ENCODE data around the gene PDE4B.
"Not testable (repeated sequence)": the region's sequence is repeated elsewhere in the genome, so short reads cannot be mapped to it uniquely, and the experiment has no call there.

Gene PDE4B

GRCh38 chr1:65817891-65818290, 25.2 kb downstream of the PDE4B start:
- peak; percentile 18 for DNase-seq

GRCh38 chr1:65818966-65819365, 26.3 kb downstream of the PDE4B start:
- no peak for DNase-seq

- DNase-seq = no peak
Observed at GRCh38 chr1:65820983-65821382, 28.3 kb downstream of the PDE4B start.

DNA sequence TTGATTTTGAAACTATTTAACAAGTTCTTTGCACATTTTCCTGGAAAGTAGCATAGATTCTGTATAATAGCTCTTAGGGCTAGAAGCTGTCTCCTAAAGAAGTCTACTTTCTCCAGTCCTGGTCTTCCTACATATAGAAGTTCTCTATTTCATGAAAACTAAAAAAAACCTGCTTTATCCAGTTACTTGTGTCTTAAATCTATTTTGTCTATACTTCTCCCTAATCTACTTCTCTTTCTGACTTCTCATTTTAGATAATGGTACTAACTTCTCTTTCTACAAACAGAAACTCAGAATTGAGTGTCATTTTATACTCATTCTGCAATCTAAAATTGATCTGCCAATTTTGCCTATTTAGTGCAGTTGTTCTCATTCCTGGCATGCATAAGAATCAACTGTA, 28.7 kb downstream of the PDE4B start:
- DNase-seq = no peak

DNA sequence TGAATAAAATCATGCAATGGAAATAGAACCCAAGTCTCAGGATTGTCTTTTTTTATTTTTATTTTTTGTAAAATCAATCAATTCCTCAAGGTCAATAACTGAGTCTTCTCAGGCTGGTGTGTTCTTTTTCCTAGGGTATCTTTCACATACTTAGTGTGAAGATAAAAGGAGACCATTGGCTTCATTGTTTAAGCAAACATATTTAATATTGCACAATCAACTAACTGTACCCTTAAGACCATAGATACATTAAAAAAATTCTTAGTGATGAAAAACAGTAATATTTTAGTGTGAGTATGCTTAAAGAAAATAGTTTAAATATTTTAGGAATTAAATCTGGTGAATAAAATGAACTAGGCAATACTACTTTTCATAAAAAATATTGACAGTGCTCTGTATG, 31.4 kb downstream of the PDE4B start:
- DNase-seq = no peak

DNA sequence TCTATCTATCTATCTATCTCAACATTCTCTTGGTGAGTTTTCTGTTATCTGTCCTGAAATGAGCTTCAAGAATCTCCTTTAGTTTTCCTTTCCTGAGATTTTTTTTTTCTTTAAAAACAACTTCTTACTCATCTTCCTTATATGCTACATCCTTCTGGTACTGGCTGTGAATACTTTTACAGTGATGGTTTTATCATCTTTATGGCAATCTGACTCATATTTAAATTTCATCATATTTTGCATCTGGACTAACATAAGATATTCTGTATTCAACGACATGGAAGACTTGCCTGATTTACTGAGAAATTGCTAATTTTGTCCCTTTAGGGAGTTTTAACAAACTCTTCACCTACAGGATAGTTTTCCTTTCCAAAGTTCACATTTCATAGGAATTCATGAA, 33.0 kb downstream of the PDE4B start:
- DNase-seq = no peak

- no peak for DNase-seq
Observed at GRCh38 chr1:65826782-65827181, 34.1 kb downstream of the PDE4B start.

DNA sequence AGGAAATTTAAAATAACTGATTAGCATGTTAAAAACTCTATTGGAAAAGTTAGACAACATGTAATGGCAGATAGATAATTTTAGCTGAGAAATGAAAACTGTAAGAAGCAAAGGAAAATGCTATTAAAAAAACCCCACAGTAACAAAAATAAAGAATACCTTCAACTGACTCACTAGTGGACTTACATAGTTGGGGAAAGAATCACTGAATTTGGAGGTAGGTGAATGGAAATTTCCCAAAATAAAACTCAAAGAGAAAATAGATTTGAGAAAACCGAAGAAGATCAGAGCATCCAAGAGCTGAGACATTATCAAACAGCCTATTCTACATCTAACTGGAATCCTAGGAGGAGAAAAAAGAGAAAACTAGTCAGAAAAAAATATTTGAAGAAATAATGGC, 34.7 kb downstream of the PDE4B start:
- DNase-seq = no peak

GRCh38 chr1:65830306-65830705, 37.6 kb downstream of the PDE4B start:
- no peak for DNase-seq

DNA sequence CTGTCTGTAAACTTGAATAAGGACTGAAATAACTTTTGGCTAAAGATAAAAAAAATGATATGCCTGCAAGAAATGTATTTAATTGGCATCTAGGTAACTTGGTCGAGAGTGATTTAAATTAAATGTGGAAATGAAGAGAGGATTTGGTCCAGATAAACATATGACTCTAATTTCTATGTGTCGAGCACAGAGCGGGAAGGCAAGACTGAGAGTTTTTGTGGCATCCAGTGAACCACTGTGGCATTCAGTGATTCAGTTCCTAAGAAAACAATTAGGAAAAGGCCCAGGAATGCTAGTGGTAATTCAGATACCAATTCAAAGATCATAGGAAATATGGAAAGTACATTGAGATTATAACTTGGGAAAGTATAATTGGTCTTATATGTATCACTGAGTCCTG, 39.6 kb downstream of the PDE4B start:
- no peak for DNase-seq

DNA sequence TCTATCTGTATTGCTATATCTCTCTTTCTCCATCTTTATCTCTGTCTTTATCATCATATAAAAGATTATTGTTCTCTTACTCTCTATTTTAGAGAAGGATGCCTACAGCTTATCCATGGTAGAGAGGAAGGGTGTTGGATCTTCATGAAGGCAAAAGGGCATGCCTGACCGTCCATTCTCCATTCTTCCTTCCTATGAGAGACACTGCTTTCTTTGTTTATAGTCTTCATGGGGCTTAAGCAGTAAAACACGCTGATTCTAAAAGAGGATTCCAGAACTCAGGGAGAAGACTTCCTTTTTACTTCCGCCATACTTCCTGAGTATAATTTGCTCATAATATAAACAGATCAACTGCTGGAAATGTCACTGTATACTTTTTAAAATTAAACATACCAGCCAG, 44.0 kb downstream of the PDE4B start:
- DNase-seq = no peak

DNA sequence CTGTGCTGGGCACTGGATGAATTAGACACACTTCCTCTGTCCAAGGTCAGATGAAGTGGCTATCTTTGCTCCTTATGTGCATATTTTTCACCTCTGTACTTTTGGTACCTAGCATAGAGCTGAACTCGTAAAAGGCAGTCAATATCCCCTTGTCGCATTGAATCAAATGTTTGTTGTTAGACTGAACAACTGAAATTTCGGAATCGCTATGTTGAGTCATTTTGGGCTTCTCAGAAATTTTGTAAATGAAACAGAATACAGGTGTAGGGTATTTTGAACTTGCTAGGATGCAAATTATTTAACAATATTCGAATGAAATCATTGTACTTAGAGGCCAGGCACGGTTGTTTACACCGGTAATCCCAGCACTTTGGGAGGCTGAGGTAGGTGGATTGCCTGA, 48.0 kb downstream of the PDE4B start:
- no peak for DNase-seq

GRCh38 chr1:65844296-65844695, 51.6 kb downstream of the PDE4B start:
- DNase-seq = no peak

- DNase-seq = no peak
Observed at GRCh38 chr1:65844821-65845534, 52.3 kb downstream of the PDE4B start.

- DNase-seq = no peak
Observed at GRCh38 chr1:65845535-65846060, 52.9 kb downstream of the PDE4B start.

DNA sequence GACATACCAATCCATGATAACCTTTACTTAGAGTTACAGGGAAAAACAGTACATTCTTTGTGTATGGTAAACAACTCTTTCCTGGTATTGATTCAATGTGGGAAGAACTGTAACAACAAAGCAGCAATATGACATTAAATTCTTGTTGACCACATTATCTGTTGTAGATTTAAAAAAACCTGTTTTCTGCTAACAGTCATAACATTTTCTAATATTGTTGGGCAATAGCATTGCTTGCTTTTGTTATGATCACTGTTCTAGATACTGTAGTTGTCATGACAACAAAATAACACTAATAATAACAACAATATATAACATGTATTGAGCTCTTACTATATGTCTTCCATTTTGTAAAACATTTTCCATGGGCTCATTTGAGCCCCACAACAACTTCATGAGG, 54.2 kb downstream of the PDE4B start:
- no peak for DNase-seq

GRCh38 chr1:65850281-65850680, 57.6 kb downstream of the PDE4B start:
- no peak for DNase-seq

DNA sequence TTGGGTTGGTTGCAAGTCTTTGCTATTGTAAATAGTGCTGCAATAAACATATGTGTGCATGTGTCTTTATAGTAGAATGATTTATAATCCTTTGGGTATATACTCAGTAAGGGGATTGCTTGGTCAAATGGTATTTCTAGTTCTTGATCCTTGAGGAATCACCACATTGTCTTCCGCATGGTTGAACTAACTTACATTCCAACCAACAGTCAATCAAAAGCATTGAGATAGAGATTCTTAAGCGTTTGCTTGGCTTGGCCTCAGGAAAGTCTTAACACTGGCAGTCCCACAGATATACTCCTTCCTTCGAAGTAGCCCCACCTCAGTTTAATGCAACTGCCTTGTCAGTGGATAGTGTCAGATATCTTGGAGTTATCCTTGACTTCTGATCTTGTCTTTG, 63.9 kb downstream of the PDE4B start:
- not testable (repeated sequence) for DNase-seq

GRCh38 chr1:65866439-65866838, 73.7 kb downstream of the PDE4B start:
- DNase-seq = no peak

DNA sequence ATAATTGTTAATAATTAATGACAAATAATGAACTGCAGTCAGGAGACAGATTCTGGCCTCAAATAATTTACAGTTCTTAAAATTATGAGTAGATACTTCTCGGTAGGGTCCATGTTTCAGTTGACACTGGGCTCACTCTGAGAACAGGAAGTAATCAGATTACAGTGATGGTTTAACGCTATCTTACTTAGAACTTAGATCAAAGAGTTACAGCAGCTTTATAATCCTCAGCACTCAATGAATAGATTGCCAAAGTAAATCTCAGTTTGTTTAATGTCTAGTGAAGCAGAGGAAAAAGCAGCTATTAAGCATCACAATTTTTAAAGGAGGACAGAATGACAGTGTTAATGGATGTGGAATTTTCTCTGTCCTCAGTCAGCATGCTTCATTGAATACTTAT, 79.6 kb downstream of the PDE4B start:
- DNase-seq = no peak

- not testable (repeated sequence) for DNase-seq
Observed at GRCh38 chr1:65878342-65878741, 85.6 kb downstream of the PDE4B start.

- DNase-seq = no peak
Observed at GRCh38 chr1:65880611-65881010, 87.9 kb downstream of the PDE4B start.

- no peak for DNase-seq
Observed at GRCh38 chr1:65881067-65881594, 88.4 kb downstream of the PDE4B start.

GRCh38 chr1:65882076-65882475, 89.4 kb downstream of the PDE4B start:
- DNase-seq = no peak

DNA sequence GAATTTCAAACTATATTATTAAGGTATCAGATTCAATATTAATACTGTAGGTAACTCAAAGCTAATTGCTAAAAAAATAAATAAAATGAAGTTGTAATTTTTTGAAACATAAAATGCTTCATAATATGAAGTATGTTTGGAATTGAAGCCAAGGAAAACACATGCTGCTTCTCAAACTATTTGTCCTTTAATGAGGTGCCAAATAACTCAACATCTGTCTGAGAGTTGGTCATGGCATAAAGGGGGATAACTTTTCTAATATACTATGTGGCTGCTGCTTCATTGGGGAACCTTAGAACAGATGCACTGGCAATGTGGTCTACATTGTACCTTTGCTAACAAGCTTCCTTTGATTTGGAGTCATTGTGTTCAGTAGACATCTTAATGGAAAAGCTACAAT, 96.7 kb downstream of the PDE4B start:
- no peak for DNase-seq
